ENCODE results near the gene CTPS1.

DNA sequence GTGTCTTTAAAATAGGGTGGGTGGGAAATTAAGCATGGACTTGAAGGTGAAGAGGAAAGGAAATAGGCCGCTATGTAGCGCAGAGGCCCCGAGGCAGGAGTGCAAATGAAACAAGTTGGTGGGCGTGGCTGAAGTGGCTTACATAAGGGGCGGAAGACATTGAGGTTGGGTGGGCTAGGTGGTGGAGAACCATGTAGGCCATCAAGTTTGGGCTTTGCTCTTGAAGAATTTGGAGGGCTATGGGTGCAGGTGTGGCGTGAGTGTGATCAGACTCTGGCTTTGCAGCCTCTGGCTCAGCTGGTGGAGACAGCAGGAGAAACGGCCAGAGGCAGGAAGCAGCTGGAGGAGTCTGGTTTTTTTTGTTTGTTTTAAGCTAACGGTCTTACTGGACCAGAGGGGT is 35.4 kb downstream of the CTPS1 start:
- TF ChIP-seq EP300 (IDR thresholded peaks at IDR 0.05) (no peak), POLR2A (IDR thresholded peaks at IDR 0.05) (no peak), POLR2AphosphoS5 (IDR thresholded peaks at IDR 0.05) (no peak)
- TF ChIP-seq, protein P1, sequence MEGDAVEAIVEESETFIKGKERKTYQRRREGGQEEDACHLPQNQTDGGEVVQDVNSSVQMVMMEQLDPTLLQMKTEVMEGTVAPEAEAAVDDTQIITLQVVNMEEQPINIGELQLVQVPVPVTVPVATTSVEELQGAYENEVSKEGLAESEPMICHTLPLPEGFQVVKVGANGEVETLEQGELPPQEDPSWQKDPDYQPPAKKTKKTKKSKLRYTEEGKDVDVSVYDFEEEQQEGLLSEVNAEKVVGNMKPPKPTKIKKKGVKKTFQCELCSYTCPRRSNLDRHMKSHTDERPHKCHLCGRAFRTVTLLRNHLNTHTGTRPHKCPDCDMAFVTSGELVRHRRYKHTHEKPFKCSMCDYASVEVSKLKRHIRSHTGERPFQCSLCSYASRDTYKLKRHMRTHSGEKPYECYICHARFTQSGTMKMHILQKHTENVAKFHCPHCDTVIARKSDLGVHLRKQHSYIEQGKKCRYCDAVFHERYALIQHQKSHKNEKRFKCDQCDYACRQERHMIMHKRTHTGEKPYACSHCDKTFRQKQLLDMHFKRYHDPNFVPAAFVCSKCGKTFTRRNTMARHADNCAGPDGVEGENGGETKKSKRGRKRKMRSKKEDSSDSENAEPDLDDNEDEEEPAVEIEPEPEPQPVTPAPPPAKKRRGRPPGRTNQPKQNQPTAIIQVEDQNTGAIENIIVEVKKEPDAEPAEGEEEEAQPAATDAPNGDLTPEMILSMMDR (IDR thresholded peaks at IDR 0.05): no peak

All from gastroesophageal sphincter (tissue), 3 donors.